HG02840 (cell line): ENCODE data around the gene MYO18A.

Experiments
- ATAC-seq: cut with Tn5 transposase; IDR thresholded peaks from one replicate; pipeline ENCODE4 v1.9.1; 2021; ENCODE audit warnings: mild to moderate bottlenecking, moderate library complexity, moderate number of reproducible peaks; ENCODE audit not compliant: unreplicated experiment, low FRiP score

MYO18A gene

DNA sequence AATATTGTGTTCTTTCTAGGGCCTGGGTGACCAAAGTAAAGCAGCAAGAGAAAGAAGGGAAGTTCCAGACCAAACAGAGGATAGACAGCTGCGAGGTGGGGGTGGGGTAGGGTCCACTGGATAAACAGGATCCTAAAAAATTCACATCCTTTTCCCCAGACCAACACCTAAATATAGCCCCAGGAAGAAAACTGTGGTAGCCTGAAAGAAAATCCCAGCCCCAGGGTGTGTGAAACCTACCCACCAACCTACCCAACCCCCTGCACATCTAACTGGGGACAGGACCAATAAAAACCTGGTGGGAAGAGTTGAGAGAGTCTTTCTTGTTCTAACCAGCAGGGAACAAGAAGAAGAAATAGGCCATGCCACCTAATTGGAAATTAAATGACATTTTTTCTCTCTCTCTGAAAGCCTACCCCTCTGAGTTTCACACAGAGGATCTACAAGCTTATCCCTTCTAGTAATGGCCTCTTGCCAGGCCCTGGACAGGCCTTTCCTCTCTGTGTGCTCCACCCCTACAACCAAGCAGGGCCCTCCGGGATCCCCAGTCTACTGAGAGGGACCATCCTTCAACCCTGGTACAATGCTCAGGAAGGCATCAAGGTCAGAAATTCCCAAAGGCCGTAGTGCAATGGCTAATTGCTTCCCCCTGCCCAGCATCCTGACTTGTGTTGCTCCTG is 12.0 kb downstream of the MYO18A start:
- ATAC-seq, result no peak

DNA sequence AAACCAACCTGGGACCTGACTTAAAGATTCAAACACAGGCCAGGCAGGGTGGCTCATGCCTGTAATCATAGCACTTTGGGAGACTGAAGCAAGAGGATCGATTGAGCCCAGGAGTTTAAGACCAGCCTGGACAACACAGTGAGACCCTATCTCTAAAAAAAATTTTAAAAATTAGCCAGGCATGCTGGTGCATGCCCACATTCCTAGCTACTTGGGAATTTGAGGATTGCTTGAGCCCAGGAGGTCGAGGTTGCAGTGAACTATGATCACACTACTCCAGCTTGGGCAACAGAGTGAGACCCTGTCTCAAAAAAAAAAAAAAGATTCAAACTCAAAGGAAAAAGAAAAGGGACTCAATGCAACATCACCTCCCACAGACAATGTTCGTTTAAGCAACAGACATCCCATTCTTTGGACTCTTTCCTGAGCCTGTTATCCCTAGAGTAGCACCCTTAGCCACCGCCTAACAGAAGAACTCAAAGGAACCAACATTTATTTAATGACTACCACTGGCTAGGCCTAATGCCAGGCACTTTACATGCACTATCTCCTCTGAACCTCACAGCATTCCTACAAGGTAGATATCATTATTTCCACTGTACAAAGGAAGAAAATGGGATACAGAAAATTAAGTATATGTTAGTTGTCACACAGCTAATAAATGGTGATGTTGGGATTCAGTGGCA is 12.7 kb downstream of the MYO18A start:
- ATAC-seq, result no peak

DNA sequence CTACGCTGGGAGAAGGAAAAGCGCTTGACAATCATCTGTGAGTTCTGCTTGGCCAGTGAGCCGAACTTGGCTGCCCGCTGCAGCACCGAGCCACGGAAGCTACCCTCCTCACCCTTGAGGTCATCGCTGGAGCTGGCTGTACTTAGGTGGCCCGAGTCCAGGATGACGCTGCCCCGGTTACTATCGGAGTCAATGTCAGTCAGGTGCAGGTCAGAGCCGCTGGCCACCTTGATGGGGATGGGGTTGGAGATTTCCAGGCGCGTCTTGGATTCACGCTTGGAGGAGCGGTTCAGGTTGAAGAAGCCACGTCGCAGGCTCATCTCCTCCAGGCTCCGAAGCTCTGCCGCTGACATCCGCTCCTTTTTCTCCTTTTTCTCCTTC is 13.7 kb downstream of the MYO18A start:
- ATAC-seq, result no peak

DNA sequence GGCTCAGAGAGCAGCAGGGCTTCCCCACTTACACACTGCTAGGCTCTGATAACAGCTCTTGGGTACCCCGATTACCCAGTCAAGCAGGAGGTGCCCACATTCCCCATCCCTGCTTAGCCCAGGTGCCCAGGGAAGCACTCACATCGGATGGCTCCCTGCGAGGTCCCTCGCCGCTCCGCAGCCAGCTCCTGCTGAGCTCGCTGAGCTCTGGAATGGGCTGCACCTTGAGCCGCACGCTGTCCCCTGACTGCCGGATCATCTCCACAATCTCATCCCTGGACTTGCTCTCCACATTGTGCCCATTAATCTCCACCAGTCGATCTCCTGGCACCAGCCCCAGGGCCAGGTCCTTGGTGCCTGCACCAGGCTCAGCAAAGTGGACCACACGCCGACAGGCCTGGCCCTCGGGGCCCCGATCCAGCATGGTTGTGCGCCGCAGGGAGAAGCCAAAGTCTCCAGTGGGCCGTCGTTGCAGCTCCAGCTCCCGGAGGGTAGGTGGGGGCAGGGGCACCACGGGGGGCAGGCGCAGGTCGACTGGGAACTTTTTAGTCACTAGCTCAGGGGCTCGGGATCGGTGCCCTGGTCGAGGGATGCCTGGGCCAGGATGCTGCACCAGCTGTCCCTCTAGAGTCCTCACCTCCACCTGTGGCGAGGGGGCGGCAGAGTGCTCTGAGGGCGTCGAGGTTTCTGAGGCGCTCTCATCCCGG is 14.2 kb downstream of the MYO18A start:
- ATAC-seq, result no peak

DNA sequence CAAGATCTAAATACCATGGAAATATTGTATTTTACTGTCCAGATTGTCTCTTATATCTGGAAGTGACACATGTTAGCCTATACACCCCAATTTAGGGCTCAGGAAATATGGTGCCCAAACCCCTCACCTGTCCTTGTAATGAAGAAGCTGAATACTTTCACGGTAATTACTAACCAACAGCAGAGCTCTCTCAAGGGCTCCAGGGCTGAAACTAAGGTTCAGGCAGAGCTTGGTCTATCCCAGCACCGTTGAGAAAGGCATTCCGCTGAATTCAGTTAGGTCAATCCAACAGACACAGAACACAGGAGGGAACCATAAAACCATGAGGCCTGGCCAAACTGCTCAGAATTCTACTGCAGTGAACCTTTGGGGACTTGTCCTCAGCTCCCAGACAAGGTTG is 14.9 kb downstream of the MYO18A start:
- ATAC-seq, result no peak

DNA sequence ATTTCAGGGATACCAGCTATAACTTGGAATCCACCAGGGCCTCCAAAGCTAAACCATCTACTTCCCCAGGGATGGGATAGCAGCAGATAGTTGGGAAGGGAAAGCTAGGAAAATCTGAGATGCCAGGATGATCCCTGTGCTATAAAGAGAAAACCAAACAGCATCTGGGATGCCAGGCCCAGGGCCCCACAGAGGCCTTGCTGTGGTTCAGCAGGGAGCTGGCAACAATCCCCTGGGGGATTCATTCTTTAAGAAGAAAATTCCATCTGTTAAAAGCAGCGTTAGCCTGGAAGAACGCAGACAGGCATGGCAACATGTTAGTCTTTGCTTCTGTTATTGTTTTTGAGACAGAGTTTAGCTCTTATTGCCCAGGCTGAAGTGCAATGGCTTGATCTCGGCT is 16.6 kb downstream of the MYO18A start:
- ATAC-seq, result no peak

DNA sequence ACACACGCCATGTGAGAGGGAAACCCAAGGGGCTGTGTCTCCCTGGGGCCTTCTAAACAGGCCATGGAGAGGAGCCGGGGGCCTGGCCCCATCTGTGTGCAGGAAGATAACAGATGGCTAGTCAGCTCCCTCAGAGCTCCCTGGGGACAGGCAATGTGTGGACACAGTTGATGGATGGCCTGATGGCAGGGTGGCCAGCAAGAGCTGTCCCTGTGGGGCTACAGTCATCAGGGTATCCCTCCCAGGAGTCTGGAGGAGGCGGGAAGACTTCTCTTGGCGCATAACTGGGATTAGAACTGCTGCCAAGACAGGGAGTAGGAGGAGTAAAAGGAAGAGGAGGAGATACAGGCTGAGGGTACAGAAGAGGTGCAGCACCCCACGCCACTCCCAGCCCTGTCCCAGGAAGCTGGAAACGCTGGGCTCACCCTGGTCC is 17.3 kb downstream of the MYO18A start:
- no peak for ATAC-seq

DNA sequence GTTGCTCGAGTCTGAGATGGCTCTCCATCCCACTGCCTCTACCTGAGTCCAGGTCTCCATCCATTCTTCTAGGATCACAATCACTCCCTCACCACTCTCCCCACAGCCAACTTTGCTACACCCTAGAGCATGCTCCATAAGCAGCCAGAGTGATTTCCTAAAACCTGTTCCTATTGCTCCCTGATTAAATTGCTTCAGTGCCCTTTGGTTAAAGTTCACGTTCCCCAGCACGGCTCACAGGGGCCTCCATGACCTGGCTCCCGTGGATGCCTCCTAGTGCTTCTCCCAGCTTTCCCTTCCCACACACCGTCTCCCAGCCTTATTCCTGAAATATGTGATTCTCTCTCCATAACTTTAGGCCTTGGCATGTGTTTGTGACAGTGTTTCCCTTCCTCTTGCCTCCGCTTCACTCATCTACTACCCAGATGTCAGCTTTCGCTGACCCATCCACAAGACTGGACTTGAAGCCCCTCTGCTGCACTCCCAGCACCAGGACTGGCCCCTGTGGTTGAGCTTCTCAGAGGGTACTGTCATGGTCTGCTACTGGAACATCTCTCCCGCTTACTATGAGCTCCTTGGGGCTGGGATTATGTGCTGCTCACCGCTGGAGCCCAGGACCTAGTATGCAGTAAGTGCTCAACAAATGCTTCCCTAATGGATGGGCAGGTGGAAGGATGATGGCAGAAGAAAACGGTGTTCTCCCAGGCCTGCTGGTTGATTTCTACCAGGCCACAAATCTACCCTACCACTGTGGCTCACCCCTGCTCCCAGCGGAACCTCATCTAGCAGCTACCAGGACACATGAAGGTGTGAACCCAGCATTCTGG is 17.9 kb downstream of the MYO18A start:
- ATAC-seq, result no peak

DNA sequence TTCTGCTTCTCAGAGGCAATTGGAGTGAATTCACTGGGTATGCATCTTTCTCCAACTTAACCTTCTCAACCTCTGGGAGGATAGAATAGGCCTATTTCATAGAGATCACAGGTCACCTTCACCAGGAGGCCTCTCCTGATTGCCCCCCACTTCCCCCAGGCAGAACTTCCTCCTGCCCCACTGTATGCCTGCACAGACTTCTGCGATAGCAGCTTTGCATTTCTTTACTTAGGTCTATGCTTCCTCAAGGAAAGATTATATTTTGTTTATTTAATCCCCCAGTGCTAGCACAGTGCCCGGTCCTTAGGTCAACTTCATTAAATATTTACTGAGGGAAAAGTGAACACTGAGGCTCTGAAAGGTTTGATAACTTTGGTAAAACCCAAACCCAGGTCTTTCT is 19.9 kb downstream of the MYO18A start:
- no peak for ATAC-seq

DNA sequence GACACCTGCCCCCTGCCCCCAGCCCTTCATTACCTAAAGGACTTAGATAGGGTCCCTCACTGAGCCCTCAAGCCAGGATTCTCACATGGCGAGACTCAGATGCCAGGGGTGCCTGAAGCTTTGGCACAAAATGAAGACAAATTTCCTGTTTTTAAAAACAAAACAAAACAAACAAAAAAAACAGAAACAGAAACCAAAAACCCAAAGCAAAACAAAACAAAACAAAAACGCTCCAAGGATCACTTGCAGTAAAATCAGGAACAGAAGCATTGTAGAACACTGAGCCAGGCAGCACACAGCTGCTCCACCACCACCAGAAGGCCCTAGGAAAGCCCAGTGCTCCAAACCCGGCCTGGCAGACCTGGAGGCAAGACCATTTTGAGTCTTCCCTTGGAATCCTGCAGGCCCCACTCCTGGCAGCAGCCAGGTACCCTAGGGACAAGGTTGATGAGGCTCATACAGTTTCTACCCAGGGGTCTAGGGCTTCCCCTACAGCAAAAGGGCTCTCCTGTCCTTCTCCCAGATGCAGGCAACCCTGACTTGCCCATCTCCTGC is 20.8 kb downstream of the MYO18A start:
- ATAC-seq, result no peak

DNA sequence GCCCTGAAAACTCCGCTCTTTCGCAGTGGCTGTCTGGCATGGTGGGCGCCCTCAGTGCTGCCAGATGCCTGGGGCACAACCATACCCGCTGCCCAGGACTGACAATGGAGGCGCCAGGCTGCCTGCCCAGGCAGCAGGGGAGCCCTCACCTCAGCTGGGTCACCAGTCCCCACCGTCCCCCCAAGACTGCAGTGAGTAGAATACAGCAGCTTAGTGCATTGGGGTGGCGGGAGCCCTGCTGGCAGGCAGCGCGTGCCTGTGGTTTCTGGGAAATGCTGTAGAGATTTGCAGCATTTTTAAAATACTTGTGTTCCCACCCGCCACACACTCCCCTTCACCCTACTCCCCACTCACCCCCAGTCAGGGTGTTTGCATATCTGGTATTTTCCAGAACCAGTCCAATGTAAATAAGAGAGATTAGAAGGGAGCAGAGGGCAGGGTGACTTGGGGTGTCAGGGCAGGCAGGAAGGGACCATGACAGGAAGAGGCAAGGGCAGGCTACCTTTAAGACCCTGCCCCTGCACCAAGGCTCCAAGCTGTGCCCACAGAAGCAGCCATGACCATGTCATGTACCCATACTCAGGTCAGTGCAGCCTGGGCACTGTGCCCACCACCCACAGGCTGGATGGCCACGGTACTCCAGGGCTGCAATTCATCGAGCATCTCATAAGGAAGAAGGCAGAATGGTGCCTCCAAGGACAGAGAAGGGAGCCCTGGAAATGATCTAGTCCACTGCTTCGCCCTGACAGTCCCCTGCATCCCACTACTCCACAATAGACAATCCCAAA is 21.5 kb downstream of the MYO18A start:
- ATAC-seq, result no peak

DNA sequence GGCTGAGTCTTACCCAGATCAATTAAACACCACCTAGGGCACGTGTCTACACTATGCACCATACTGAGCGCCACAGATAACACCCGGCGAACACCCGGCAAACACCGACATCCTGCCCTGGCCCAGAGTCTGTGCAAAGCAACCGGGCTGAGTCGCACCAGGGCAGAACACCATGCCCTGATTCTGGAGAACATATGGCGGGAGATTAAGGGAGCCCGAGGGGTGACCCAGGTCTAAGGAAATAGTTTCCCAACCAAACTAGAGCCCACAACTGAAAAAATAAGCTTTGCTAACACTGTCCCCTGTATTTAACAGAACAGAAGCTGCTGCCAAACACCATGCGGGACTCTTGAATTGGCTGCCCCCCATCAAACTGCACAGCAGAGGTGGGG is 22.1 kb downstream of the MYO18A start:
- no peak for ATAC-seq

DNA sequence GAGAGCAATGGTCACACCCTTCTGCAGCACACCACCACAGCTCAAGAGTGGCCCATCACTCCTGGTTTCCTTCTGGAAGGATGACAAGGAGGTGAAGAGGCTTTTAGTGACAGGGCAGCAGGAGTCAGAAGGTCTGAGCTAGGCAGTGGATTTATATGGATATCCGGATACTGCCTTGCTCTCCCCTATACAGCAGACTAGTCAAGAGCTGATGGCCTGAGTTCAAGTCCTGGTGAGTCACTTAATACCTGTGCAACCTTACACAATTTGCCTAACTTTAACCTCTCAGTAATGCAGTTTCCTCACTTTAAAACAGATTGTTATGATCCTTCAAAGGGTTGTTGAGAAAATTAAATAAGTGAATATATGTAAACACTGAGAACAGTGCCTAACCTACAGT is 22.9 kb downstream of the MYO18A start:
- ATAC-seq, result no peak

DNA sequence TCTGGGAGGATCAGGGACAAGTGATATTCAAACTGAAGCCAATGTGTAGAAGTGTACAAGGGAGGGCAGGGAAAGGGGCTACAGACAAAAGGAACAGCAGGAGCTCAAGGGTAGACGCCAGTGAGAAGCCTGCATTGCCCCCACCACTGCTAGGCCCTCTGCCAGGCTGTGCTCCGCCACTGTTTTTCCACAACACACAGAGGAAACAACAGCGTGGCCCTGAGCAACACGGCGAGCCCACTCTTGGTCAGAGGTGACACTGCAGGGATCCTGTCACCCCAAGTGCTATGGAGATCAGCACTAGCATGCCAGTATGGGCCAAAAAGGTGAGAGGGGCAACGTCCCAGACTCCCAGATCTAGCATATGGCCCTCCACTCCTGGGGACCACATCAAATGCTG is 23.4 kb downstream of the MYO18A start:
- ATAC-seq, result no peak

DNA sequence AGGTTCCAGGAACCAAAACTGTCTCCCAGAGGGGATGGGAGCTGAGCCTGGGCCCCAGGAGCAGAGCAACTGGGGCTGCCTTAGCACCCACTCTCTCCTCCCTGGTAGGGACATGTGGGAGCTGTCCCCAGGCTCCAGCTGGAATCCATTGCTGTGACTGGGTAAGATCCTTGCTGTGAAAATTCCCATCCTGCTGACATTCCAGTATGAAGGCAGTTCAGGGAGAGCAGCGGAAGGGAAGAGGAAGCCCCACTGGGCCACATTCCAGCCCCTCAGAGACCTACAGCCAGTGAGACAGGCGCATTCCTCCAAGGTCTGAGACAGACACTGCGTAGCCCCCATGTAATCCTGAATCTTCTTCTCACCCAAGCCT is 24.2 kb downstream of the MYO18A start:
- no peak for ATAC-seq

DNA sequence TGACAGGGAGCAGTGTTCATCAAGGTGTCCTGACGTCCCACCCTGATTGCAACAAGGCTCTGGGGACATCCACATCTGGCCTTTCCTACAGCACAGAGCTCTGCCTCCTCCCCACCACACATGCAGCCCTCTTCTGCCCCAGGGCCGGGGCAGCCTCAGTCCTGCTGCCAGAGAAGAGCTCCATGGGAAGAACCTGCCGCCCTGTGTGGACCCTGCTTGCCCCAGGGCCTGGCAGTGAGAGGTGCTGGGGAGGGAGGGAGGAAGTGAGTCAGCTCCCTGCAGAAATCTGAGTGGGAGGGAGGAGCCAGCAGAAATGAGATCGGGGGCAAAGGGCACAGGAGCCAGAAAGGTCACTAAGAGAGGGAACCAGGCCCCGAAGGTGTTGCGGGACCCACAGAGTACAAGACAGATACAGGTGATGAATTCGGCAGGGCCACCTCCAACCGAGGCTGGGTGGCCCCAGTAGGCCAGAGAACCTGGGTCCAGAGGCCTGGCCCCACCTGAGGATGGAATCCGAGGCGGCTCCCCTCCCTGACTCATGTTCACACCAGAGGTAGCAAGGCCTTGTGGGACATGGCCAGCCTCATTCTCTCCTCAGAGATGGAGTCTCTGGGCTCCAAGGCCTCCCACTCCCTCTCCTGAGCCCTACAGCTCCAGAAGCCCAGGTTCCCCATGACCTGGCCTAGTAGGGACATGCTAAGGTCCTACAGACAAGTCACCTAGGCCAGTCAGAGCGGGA is 24.8 kb downstream of the MYO18A start:
- no peak for ATAC-seq

DNA sequence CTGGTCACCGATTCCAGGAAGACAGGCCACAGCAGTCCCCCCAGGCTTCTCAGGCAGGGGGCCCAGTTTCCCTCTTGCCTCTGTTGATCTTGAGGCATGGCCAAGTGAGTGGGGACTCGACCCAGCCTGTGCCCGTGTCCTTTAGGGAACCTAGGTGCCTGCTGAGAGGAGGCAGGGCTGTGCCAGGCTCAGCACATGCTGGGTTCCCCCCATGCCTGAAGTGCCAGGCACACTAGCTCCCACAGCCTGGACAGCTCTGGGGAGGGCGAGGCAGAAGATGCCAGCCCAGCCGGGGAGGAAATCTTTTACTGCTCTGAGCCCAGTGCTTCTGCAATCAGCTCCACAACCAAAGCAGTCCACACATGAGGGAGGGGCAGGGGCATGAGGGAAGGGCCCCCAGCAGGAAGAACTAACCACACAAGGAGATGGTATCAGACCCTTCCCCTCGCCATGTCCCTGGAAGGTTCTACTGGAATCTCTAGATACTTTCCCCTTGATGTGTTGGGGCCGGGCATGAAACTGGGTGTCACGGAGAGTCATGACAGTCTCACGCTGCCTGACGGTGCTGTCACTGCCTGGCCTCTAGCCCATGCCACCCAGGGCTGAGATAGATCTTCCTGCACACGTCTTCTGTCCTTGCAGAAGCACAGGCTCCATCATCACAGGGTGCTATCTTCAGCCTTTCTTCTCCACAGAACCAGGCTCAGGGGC is 25.5 kb downstream of the MYO18A start:
- ATAC-seq, result no peak

DNA sequence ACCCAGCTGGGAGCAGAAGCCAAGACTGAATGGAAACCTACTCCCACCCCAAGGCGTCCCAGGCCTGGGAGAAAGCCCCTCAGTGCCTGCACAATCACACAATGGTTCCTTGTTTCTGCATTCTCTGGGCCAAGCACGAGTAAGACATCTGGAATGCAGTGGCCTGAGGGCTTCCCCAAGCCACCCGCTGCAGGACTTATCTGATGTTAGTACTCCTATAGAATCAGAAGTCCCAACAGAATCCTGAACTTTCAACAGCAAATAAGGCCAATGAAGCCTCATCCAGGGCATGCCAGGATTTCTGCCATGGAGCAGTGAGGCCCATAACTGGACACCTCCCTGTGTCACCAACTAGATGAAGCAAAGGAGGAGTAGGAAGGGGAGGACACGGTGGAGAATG is 28.6 kb downstream of the MYO18A start:
- no peak for ATAC-seq

DNA sequence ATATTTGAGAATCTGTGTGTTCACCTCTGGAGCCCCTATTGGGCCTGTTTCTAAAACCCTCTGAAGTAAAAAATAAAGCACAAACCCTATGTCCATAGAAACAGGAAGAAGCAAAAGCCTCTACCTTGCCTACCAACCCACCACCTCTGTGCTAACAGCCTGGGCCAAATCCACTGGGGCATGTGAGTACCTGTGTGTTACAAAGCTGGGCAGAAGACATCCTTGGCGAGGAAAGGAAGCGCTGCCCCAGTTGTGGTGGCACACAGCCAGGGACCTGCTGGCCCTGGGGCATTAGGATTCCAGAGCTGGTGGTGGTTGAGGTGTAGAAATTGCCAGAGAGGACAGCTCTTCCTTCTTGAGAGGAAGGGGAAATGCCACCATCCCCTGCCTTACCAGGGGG is 30.0 kb downstream of the MYO18A start:
- ATAC-seq, result no peak
